ENCODE measurements around the gene CCNT2.
"Not testable (repeated sequence)": the region's sequence is repeated elsewhere in the genome, so short reads cannot be mapped to it uniquely, and the experiment has no call there.

The CCNT2 gene

GRCh38 chr2:134976074-134976702, 57.6 kb downstream of the CCNT2 start:
- DNase-seq, result no peak

GRCh38 chr2:134977104-134977503, 58.5 kb downstream of the CCNT2 start:
- not testable (repeated sequence) for DNase-seq

- DNase-seq, result no peak
Observed at GRCh38 chr2:134979221-134979620, 60.6 kb downstream of the CCNT2 start.

- DNase-seq, result no peak
Observed at GRCh38 chr2:134980639-134981038, 62.0 kb downstream of the CCNT2 start.

GRCh38 chr2:134982603-134983002, 64.0 kb downstream of the CCNT2 start:
- DNase-seq, result no peak

GRCh38 chr2:134985061-134985460, 66.4 kb downstream of the CCNT2 start:
- peak; percentile 51 for DNase-seq

GRCh38 chr2:134988994-134989605, 70.5 kb downstream of the CCNT2 start:
- peak; percentile 68 for DNase-seq

- DNase-seq, result no peak
Observed at GRCh38 chr2:134999521-134999920, 80.9 kb downstream of the CCNT2 start.

- DNase-seq, result no peak
Observed at GRCh38 chr2:135002836-135003235, 84.2 kb downstream of the CCNT2 start.

- peak; percentile 77 for DNase-seq
Observed at GRCh38 chr2:135004005-135004746, 85.6 kb downstream of the CCNT2 start.

GRCh38 chr2:135005753-135006152, 87.1 kb downstream of the CCNT2 start:
- DNase-seq, result no peak

Measured in NCI-H2227 treated with DMSO at 0.1 percent for 48 hours (cell line).